Keratinocyte (primary cell): Measurements from ENCODE around the gene DNAI2. TPM values are rescaled to one million over a fixed set of nuclear protein-coding genes. Genes with fewer than 3 reads are reported as not detected.

Source experiments
- DNase-seq: peaks from one replicate; pipeline ENCODE4 v3.0.0-alpha.2; 2011; ENCODE audit warnings: low read depth, missing footprints, low spot score
- FAIRE-seq: peaks from 2 replicates; lab custom pipeline; 2011; peaks lifted over from hg19 to GRCh38; lab: Jason Lieb, UNC
- H2AFZ ChIP-seq: 2 replicates; pipeline ENCODE4 v1.6.0; 2012; ENCODE audit warnings: low read length, control low read depth, inconsistent platforms; ENCODE audit not compliant: control insufficient read depth
- H3K27ac ChIP-seq: 2 replicates; pipeline ENCODE4 v1.5.1; 2011; ENCODE audit warnings: low read length; ENCODE audit not compliant: control insufficient read depth, insufficient read depth
- H3K27me3 ChIP-seq: 3 replicates; pipeline ENCODE4 v1.6.0; 2011; ENCODE audit warnings: low read length; ENCODE audit not compliant: control insufficient read depth, insufficient read depth; ENCODE audit errors: extremely low read depth
- H3K36me3 ChIP-seq, 2 experiments: 2 replicates in 1 of 2; 3 replicates in 1 of 2; pipeline ENCODE4 v1.5.1; 2011; ENCODE audit warnings: low read length in 2 of 2, mild to moderate bottlenecking in 1 of 2; ENCODE audit not compliant: control insufficient read depth in 2 of 2, insufficient read depth in 2 of 2; ENCODE audit errors: extremely low read depth in 1 of 2
- H3K4me1 ChIP-seq: 3 replicates; pipeline ENCODE4 v1.5.1; 2011; ENCODE audit warnings: low read length; ENCODE audit not compliant: control insufficient read depth, insufficient read depth; ENCODE audit errors: extremely low read depth
- H3K4me2 ChIP-seq: 3 replicates; pipeline ENCODE4 v1.6.0; 2011; ENCODE audit warnings: low read depth, low read length; ENCODE audit not compliant: control insufficient read depth, insufficient read depth; ENCODE audit errors: extremely low read depth
- H3K4me3 ChIP-seq, 3 experiments: fragments of 200-600 bp in 1 of 3; sonication (generic) in 1 of 3; 2 replicates in 2 of 3; 3 replicates in 1 of 3; pipeline ENCODE4 v1.5.1; 2011 to 2016; ENCODE audit warnings: low read length in 3 of 3, mild to moderate bottlenecking in 3 of 3, control low read depth in 2 of 3, inconsistent platforms in 1 of 3, low read depth in 1 of 3, mixed read lengths in 1 of 3, mixed run types in 1 of 3, moderate library complexity in 1 of 3; ENCODE audit not compliant: control insufficient read depth in 2 of 3, insufficient read depth in 2 of 3; ENCODE audit errors: extremely low read depth in 1 of 3
- H3K79me2 ChIP-seq: 2 replicates; pipeline ENCODE4 v1.6.0; 2012; ENCODE audit warnings: low read length; ENCODE audit not compliant: control insufficient read depth, insufficient read depth
- H3K9ac ChIP-seq: 3 replicates; pipeline ENCODE4 v1.6.0; 2011; ENCODE audit warnings: low read length; ENCODE audit not compliant: control insufficient read depth, insufficient read depth; ENCODE audit errors: extremely low read depth
- H3K9me1 ChIP-seq: 3 replicates; pipeline ENCODE4 v1.6.0; 2011; ENCODE audit warnings: low read length; ENCODE audit not compliant: control insufficient read depth, insufficient read depth; ENCODE audit errors: extremely low read depth
- H3K9me3 ChIP-seq: 2 replicates; pipeline ENCODE4 v1.5.1; 2012; ENCODE audit warnings: low read depth, low read length; ENCODE audit not compliant: control insufficient read depth
- H4K20me1 ChIP-seq: 3 replicates; pipeline ENCODE4 v1.6.0; 2011; ENCODE audit warnings: low read length; ENCODE audit not compliant: control insufficient read depth, insufficient read depth; ENCODE audit errors: extremely low read depth
- EZH2 ChIP-seq: IDR thresholded peaks from one replicate; pipeline ENCODE4 v1.6.1; 2012; ENCODE audit warnings: inconsistent platforms, mild to moderate bottlenecking, low read length, moderate library complexity
- dilution Hi-C: fragments of 300-500 bp; cut with MboI; formaldehyde crosslinking; loops from one replicate; pipeline ENCODE4 v1.7.0; 2020; ENCODE audit warnings: low sequenced_read_pairs; ENCODE audit not compliant: extremely low pct_ligation_motif_present
- polyA plus RNA-seq, 5 experiments: library from polyadenylated mRNA; depleted of rRNA in 3 of 5; stranded (reverse) in 3 of 5; stranded (forward) in 1 of 5; unstranded in 1 of 5; fragments of >200 nt; gene quantifications; 1 replicate in 1 of 5; 2 replicates in 3 of 5; 3 replicates in 1 of 5; pipeline versions ENCODE4 v1.2.1 to v1.2.3, GENCODE V29; 2011 to 2012; ENCODE audit warnings: missing spikeins in 2 of 5, low read depth in 1 of 5, low replicate concordance in 1 of 5
- TF ChIP-seq, protein P1 (sequence below), 3 experiments: IDR thresholded peaks in 1 of 3; conservative IDR thresholded peaks in 1 of 3; optimal IDR thresholded peaks in 1 of 3; 2 replicates in 2 of 3; 3 replicates in 1 of 3; pipeline versions ENCODE3 to v1.5.1; 2011; ENCODE audit warnings: low read length in 3 of 3, mild to moderate bottlenecking in 3 of 3, moderate library complexity in 2 of 3, control low read depth in 1 of 3, inconsistent platforms in 1 of 3; ENCODE audit not compliant: insufficient read depth in 2 of 3; ENCODE audit errors: extremely low read depth in 1 of 3

Gene DNAI2
- polyA plus RNA-seq, 1 donor (not counting 4 experiments of a cell fraction or from before 2014, with no cell fraction given), result not detected

DNA sequence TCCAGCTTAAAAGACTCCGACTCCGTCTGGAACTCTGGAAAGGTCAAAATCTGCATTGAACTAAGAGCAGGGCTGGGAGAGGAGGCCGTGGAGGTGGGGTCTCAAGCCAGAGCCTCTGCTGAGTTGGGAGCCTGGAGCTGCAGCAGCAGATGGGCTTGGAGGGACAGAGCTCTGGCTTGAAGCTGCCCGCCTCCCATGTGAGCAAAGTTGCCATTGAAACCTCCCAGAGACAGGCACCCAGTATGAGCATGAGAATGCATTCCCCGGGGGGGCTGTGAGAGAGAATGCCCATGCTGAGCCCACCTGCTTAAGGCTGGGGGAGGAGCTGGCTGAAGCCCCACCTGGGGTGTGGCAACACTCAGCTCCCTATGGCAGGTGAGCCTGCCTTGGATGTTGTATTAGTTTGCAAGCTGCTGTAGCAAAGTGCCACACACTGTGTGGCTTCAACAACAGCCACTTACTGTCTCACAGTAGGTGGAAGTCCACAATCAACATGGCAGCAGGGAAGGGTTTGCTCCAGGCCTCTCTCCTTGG, 61.6 kb downstream of the DNAI2 start:
- Histone ChIP-seq H3K27ac (no peak overlapping the region), H3K4me3 (no peak overlapping the region), H3K36me3 (no peaks in the 10 kb centered on the region), H3K9ac (no peak overlapping the region), H2AFZ (no peak overlapping the region), H3K27me3 (peaks cover 23% of the 10 kb centered on the region), H3K4me2 (no peak overlapping the region), H4K20me1 (no peaks in the 10 kb centered on the region), H3K9me3 (no peaks in the 10 kb centered on the region), H3K4me1 (no peaks in the 10 kb centered on the region), H3K9me1 (no peaks in the 10 kb centered on the region), H3K79me2 (no peaks in the 10 kb centered on the region)
- DNase-seq (no peak), FAIRE-seq (no peak)
- dilution Hi-C loops, result no loop called here
- TF ChIP-seq, protein P1, sequence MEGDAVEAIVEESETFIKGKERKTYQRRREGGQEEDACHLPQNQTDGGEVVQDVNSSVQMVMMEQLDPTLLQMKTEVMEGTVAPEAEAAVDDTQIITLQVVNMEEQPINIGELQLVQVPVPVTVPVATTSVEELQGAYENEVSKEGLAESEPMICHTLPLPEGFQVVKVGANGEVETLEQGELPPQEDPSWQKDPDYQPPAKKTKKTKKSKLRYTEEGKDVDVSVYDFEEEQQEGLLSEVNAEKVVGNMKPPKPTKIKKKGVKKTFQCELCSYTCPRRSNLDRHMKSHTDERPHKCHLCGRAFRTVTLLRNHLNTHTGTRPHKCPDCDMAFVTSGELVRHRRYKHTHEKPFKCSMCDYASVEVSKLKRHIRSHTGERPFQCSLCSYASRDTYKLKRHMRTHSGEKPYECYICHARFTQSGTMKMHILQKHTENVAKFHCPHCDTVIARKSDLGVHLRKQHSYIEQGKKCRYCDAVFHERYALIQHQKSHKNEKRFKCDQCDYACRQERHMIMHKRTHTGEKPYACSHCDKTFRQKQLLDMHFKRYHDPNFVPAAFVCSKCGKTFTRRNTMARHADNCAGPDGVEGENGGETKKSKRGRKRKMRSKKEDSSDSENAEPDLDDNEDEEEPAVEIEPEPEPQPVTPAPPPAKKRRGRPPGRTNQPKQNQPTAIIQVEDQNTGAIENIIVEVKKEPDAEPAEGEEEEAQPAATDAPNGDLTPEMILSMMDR (optimal IDR thresholded peaks at IDR 0.05 in 1 of 3, IDR thresholded peaks at IDR 0.05 in 1 of 3, conservative IDR thresholded peaks at IDR 0.05 in 1 of 3; ENCODE audit: extremely low read depth in 1 of 3, insufficient read depth in 2 of 3, low read length in 3 of 3), result no peak
- no peak for TF ChIP-seq EZH2

DNA sequence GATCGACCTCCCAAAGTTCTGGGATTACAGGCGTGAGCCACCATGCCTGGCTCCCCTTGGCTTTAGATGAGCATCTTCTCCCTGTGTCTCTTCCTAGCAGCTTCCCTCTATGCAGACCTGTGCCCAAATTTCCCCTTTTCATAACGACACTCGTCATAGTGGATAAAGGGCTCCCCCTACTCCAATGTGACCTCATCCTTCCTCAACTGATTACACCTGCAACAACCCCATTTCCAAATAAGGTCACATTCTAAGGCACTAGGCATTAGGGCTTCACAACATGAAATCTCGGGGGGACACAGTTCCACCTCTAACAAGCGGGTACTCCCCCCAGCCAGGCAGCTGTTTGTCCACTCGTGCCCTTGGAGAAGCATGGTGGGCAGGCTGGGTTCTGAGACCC, 62.3 kb downstream of the DNAI2 start:
- DNase-seq, result no peak
- Histone ChIP-seq H3K4me1 (no peaks in the 10 kb centered on the region), H3K79me2 (no peaks in the 10 kb centered on the region), H3K27ac (no peak overlapping the region), H3K4me3 (no peak overlapping the region), H3K9me1 (no peaks in the 10 kb centered on the region), H3K9ac (no peak overlapping the region), H3K4me2 (no peak overlapping the region), H3K36me3 (no peaks in the 10 kb centered on the region), H3K9me3 (no peaks in the 10 kb centered on the region), H4K20me1 (no peaks in the 10 kb centered on the region), H3K27me3 (peaks cover 23% of the 10 kb centered on the region), H2AFZ (no peak overlapping the region)
- FAIRE-seq, result no peak
- dilution Hi-C loops, result no loop called here
- TF ChIP-seq EZH2, result no peak
- TF ChIP-seq, protein P1 (optimal IDR thresholded peaks at IDR 0.05 in 1 of 3, IDR thresholded peaks at IDR 0.05 in 1 of 3, conservative IDR thresholded peaks at IDR 0.05 in 1 of 3; ENCODE audit: extremely low read depth in 1 of 3, insufficient read depth in 2 of 3, low read length in 3 of 3), result no peak
